Keratinocyte (primary cell): Measurements from ENCODE around the gene CCDC28B. TPM values are rescaled to one million over a fixed set of nuclear protein-coding genes. Genes with fewer than 3 reads are reported as not detected.

ENCODE experiments used
- DNase-seq: peaks from one replicate; pipeline ENCODE4 v3.0.0-alpha.2; 2011; ENCODE audit warnings: low read depth, missing footprints, low spot score
- FAIRE-seq: peaks from 2 replicates; lab custom pipeline; 2011; peaks lifted over from hg19 to GRCh38; lab: Jason Lieb, UNC
- H2AFZ ChIP-seq: 2 replicates; pipeline ENCODE4 v1.6.0; 2012; ENCODE audit warnings: low read length, control low read depth, inconsistent platforms; ENCODE audit not compliant: control insufficient read depth
- H3K27ac ChIP-seq: 2 replicates; pipeline ENCODE4 v1.5.1; 2011; ENCODE audit warnings: low read length; ENCODE audit not compliant: control insufficient read depth, insufficient read depth
- H3K27me3 ChIP-seq: 3 replicates; pipeline ENCODE4 v1.6.0; 2011; ENCODE audit warnings: low read length; ENCODE audit not compliant: control insufficient read depth, insufficient read depth; ENCODE audit errors: extremely low read depth
- H3K36me3 ChIP-seq, 2 experiments: 2 replicates in 1 of 2; 3 replicates in 1 of 2; pipeline ENCODE4 v1.5.1; 2011; ENCODE audit warnings: low read length in 2 of 2, mild to moderate bottlenecking in 1 of 2; ENCODE audit not compliant: control insufficient read depth in 2 of 2, insufficient read depth in 2 of 2; ENCODE audit errors: extremely low read depth in 1 of 2
- H3K4me1 ChIP-seq: 3 replicates; pipeline ENCODE4 v1.5.1; 2011; ENCODE audit warnings: low read length; ENCODE audit not compliant: control insufficient read depth, insufficient read depth; ENCODE audit errors: extremely low read depth
- H3K4me2 ChIP-seq: 3 replicates; pipeline ENCODE4 v1.6.0; 2011; ENCODE audit warnings: low read depth, low read length; ENCODE audit not compliant: control insufficient read depth, insufficient read depth; ENCODE audit errors: extremely low read depth
- H3K4me3 ChIP-seq, 3 experiments: fragments of 200-600 bp in 1 of 3; sonication (generic) in 1 of 3; 2 replicates in 2 of 3; 3 replicates in 1 of 3; pipeline ENCODE4 v1.5.1; 2011 to 2016; ENCODE audit warnings: low read length in 3 of 3, mild to moderate bottlenecking in 3 of 3, control low read depth in 2 of 3, inconsistent platforms in 1 of 3, low read depth in 1 of 3, mixed read lengths in 1 of 3, mixed run types in 1 of 3, moderate library complexity in 1 of 3; ENCODE audit not compliant: control insufficient read depth in 2 of 3, insufficient read depth in 2 of 3; ENCODE audit errors: extremely low read depth in 1 of 3
- H3K79me2 ChIP-seq: 2 replicates; pipeline ENCODE4 v1.6.0; 2012; ENCODE audit warnings: low read length; ENCODE audit not compliant: control insufficient read depth, insufficient read depth
- H3K9ac ChIP-seq: 3 replicates; pipeline ENCODE4 v1.6.0; 2011; ENCODE audit warnings: low read length; ENCODE audit not compliant: control insufficient read depth, insufficient read depth; ENCODE audit errors: extremely low read depth
- H3K9me1 ChIP-seq: 3 replicates; pipeline ENCODE4 v1.6.0; 2011; ENCODE audit warnings: low read length; ENCODE audit not compliant: control insufficient read depth, insufficient read depth; ENCODE audit errors: extremely low read depth
- H3K9me3 ChIP-seq: 2 replicates; pipeline ENCODE4 v1.5.1; 2012; ENCODE audit warnings: low read depth, low read length; ENCODE audit not compliant: control insufficient read depth
- H4K20me1 ChIP-seq: 3 replicates; pipeline ENCODE4 v1.6.0; 2011; ENCODE audit warnings: low read length; ENCODE audit not compliant: control insufficient read depth, insufficient read depth; ENCODE audit errors: extremely low read depth
- CTCF ChIP-seq, 3 experiments: IDR thresholded peaks in 1 of 3; conservative IDR thresholded peaks in 1 of 3; optimal IDR thresholded peaks in 1 of 3; 2 replicates in 2 of 3; 3 replicates in 1 of 3; pipeline versions ENCODE3 to v1.5.1; 2011; ENCODE audit warnings: low read length in 3 of 3, mild to moderate bottlenecking in 3 of 3, moderate library complexity in 2 of 3, control low read depth in 1 of 3, inconsistent platforms in 1 of 3; ENCODE audit not compliant: insufficient read depth in 2 of 3; ENCODE audit errors: extremely low read depth in 1 of 3
- EZH2 ChIP-seq: IDR thresholded peaks from one replicate; pipeline ENCODE4 v1.6.1; 2012; ENCODE audit warnings: inconsistent platforms, mild to moderate bottlenecking, low read length, moderate library complexity
- dilution Hi-C: fragments of 300-500 bp; cut with MboI; formaldehyde crosslinking; loops from one replicate; pipeline ENCODE4 v1.7.0; 2020; ENCODE audit warnings: low sequenced_read_pairs; ENCODE audit not compliant: extremely low pct_ligation_motif_present
- polyA plus RNA-seq, 5 experiments: library from polyadenylated mRNA; depleted of rRNA in 3 of 5; stranded (reverse) in 3 of 5; stranded (forward) in 1 of 5; unstranded in 1 of 5; fragments of >200 nt; gene quantifications; 1 replicate in 1 of 5; 2 replicates in 3 of 5; 3 replicates in 1 of 5; pipeline versions ENCODE4 v1.2.1 to v1.2.3, GENCODE V29; 2011 to 2012; ENCODE audit warnings: missing spikeins in 2 of 5, low read depth in 1 of 5, low replicate concordance in 1 of 5

Gene CCDC28B
- polyA plus RNA-seq, 1 donor (not counting 4 experiments of a cell fraction or from before 2014, with no cell fraction given), result 3.6 TPM

- peaks cover 53 to 77% of the 10 kb centered on the region in 2 experiments for H3K36me3 ChIP-seq
- no peak for DNase-seq
- no peak overlapping the region for H2AFZ ChIP-seq
- H3K79me2 ChIP-seq, result peaks cover 7% of the 10 kb centered on the region
- no peaks in the 10 kb centered on the region for H3K4me1 ChIP-seq
- H3K9me1 ChIP-seq, result no peaks in the 10 kb centered on the region
- no peak for TF ChIP-seq EZH2
- no peak for TF ChIP-seq CTCF (optimal IDR thresholded peaks at IDR 0.05 in 1 of 3, IDR thresholded peaks at IDR 0.05 in 1 of 3, conservative IDR thresholded peaks at IDR 0.05 in 1 of 3; ENCODE audit: extremely low read depth in 1 of 3, insufficient read depth in 2 of 3, low read length in 3 of 3)
- no peaks in the 10 kb centered on the region for H3K9me3 ChIP-seq
- H4K20me1 ChIP-seq, result no peaks in the 10 kb centered on the region
- H3K27ac ChIP-seq, result no peak overlapping the region
- H3K27me3 ChIP-seq, result no peaks in the 10 kb centered on the region
- dilution Hi-C loops, result no loop called here
- H3K4me3 ChIP-seq, result no peak overlapping the region
- H3K9ac ChIP-seq, result no peak overlapping the region
- no peak overlapping the region for H3K4me2 ChIP-seq
- no peak for FAIRE-seq
Observed at GRCh38 chr1:32192220-32192948, 8.0 kb upstream of the CCDC28B start.

GRCh38 chr1:32194984-32195383 lies 5.4 kb upstream of the CCDC28B start:
- no peak for TF ChIP-seq CTCF (optimal IDR thresholded peaks at IDR 0.05 in 1 of 3, IDR thresholded peaks at IDR 0.05 in 1 of 3, conservative IDR thresholded peaks at IDR 0.05 in 1 of 3; ENCODE audit: extremely low read depth in 1 of 3, insufficient read depth in 2 of 3, low read length in 3 of 3)
- no peak for TF ChIP-seq EZH2
- DNase-seq (no peak), FAIRE-seq (no peak)
- Histone ChIP-seq H3K36me3 (peaks cover 43 to 64% of the 10 kb centered on the region in 2 experiments), H3K9me3 (no peaks in the 10 kb centered on the region), H3K27me3 (no peaks in the 10 kb centered on the region), H2AFZ (no peak overlapping the region), H3K4me1 (peaks cover 2% of the 10 kb centered on the region), H3K9ac (no peak overlapping the region), H3K4me2 (no peak overlapping the region), H3K79me2 (no peaks in the 10 kb centered on the region), H4K20me1 (no peaks in the 10 kb centered on the region), H3K4me3 (no peak overlapping the region), H3K27ac (no peak overlapping the region), H3K9me1 (no peaks in the 10 kb centered on the region)
- dilution Hi-C loops, result no loop called here
